A549 (cell line): ENCODE results near the gene PLEKHA8. TPM values are rescaled to one million over a fixed set of nuclear protein-coding genes. Genes with fewer than 3 reads are reported as not detected.

ENCODE experiments used
- ATAC-seq, 2 experiments: fragments of 200-7000 bp in 1 of 2; fragments of >200 bp in 1 of 2; cut with Nextera tagmentation in 1 of 2; cut with Tn5 transposase in 1 of 2; 3 replicates each; pipeline versions ENCODE4 v1.8.0 to v1.9.1; 2018 to 2020; ENCODE audit warnings: mild to moderate bottlenecking in 1 of 2, moderate library complexity in 1 of 2
- CTCF ChIA-PET: fragments of 300-600 bp; sonication (Branson Sonifier 250); formaldehyde crosslinking; extraction: SDS; loops from one replicate; lab custom pipeline; 2021; ENCODE audit warnings: antibody characterized with exemption, inconsistent platforms; lab: Yijun Ruan, JAX
- POLR2A ChIA-PET: fragments of 350-600 bp; formaldehyde crosslinking; extraction: SDS; loops from one replicate; lab custom pipeline; 2021; ENCODE audit warnings: antibody characterized with exemption, inconsistent platforms; lab: Yijun Ruan, JAX
- DNase-seq, 2 experiments: peaks; one replicate each; pipeline versions ENCODE4 v3.0.0 to v3.0.0-alpha.2; 2011 to 2016; ENCODE audit warnings: low read depth in 1 of 2, low spot score in 1 of 2
- FAIRE-seq: peaks from 2 replicates; lab custom pipeline; 2011; peaks lifted over from hg19 to GRCh38; lab: Jason Lieb, UNC
- H3K27ac ChIP-seq, 2 experiments: fragments of >200 bp; sonication (Bioruptor Twin); formaldehyde crosslinking; 3 replicates each; pipeline ENCODE4 v1.5.1; 2016 to 2017
- H3K4me1 ChIP-seq: fragments of >200 bp; sonication (Bioruptor Twin); formaldehyde crosslinking; 3 replicates; pipeline ENCODE4 v1.6.1; 2016
- H3K4me2 ChIP-seq: fragments of >200 bp; sonication (Bioruptor Twin); formaldehyde crosslinking; 3 replicates; pipeline ENCODE4 v1.6.1; 2016
- H3K4me3 ChIP-seq: fragments of >200 bp; sonication (Bioruptor Twin); formaldehyde crosslinking; 3 replicates; pipeline ENCODE4 v1.5.1; 2016
- H3K9me3 ChIP-seq: fragments of >200 bp; sonication (Bioruptor Twin); formaldehyde crosslinking; 3 replicates; pipeline ENCODE4 v1.6.1; 2016
- HOXB13 ChIP-seq: fragments of 250-450 bp; sonication (Bioruptor Pico); IDR thresholded peaks from 2 replicates; pipeline ENCODE4 v1.5.0; 2020; ENCODE audit warnings: low read depth, mild to moderate bottlenecking, moderate library complexity
- HOXB5 ChIP-seq: fragments of 250-450 bp; sonication (Bioruptor Pico); IDR thresholded peaks from 2 replicates; pipeline ENCODE4 v1.5.0; 2020; ENCODE audit warnings: mild to moderate bottlenecking, moderate library complexity
- JUNB ChIP-seq: fragments of >200 bp; sonication (Bioruptor Twin); formaldehyde crosslinking; IDR thresholded peaks from 2 replicates; pipeline ENCODE4 v1.6.1; 2016
- KDM5A ChIP-seq: fragments of 200-600 bp; sonication (generic); IDR thresholded peaks from 2 replicates; pipeline ENCODE4 v1.6.1; 2016; ENCODE audit warnings: antibody characterized with exemption, mild to moderate bottlenecking
- MYC ChIP-seq: IDR thresholded peaks from 2 replicates; pipeline ENCODE4 v1.6.1; 2012; ENCODE audit warnings: mild to moderate bottlenecking, inconsistent platforms, low read length, improper control_type of control experiment, borderline replicate concordance
- NFE2L2 ChIP-seq: fragments of 150-350 bp; conservative IDR thresholded peaks from 2 replicates; pipeline ENCODE4 v1.6.1; 2014; ENCODE audit warnings: low read length
- NR3C1 ChIP-seq: fragments of >200 bp; sonication (Bioruptor Twin); formaldehyde crosslinking; IDR thresholded peaks from 3 replicates; pipeline ENCODE4 v1.6.1; 2017
- POLR2AphosphoS2 ChIP-seq: conservative IDR thresholded peaks from 2 replicates; pipeline ENCODE4 v1.6.1; 2012; ENCODE audit warnings: low read length, improper control_type of control experiment, inconsistent platforms
- RCOR1 ChIP-seq: fragments of 150-350 bp; IDR thresholded peaks from 2 replicates; pipeline ENCODE4 v1.6.1; 2014; ENCODE audit warnings: antibody characterized with exemption, low read length, low read depth
- TFCP2L1 ChIP-seq: fragments of 250-450 bp; sonication (Bioruptor Pico); IDR thresholded peaks from 2 replicates; pipeline ENCODE4 v1.5.0; 2021; ENCODE audit warnings: mild to moderate bottlenecking
- TP53 ChIP-seq: fragments of 250-450 bp; sonication (Bioruptor Pico); IDR thresholded peaks from 2 replicates; pipeline ENCODE4 v1.5.0; 2021; ENCODE audit warnings: mild to moderate bottlenecking, moderate library complexity
- ZNF302 ChIP-seq: fragments of 250-450 bp; sonication (Bioruptor Pico); IDR thresholded peaks from 2 replicates; pipeline ENCODE4 v1.9.0; 2021; ENCODE audit warnings: inconsistent platforms, mild to moderate bottlenecking, moderate library complexity
- WGBS: methylation state at CpG from one replicate; pipeline ENCODE4 v1.1.6; 2017; ENCODE audit errors: missing lambda C conversion rate; 5-methylcytosine and 5-hydroxymethylcytosine counted together
- polyA plus RNA-seq, 4 experiments: library from polyadenylated mRNA; depleted of rRNA in 3 of 4; stranded (reverse); fragments of >200 nt; fragmentation: RNase III in 1 of 4; extraction: RNeasy Plus Mini Kit Qiagen cat#74134 plus additional on column Dnase treatment in 1 of 4; gene quantifications; 2 replicates in 3 of 4; 3 replicates in 1 of 4; pipeline ENCODE4 v1.2.3, GENCODE V29; 2011 to 2017
- TF ChIP-seq, protein P1 (sequence below): fragments of >200 bp; sonication (Bioruptor Twin); formaldehyde crosslinking; IDR thresholded peaks from 3 replicates; pipeline ENCODE4 v1.6.1; 2016
- TF ChIP-seq, protein P2 (sequence below): fragments of 200-600 bp; sonication (generic); IDR thresholded peaks from 2 replicates; pipeline ENCODE4 v1.6.1; 2016; ENCODE audit warnings: antibody characterized with exemption, mild to moderate bottlenecking, moderate library complexity
- TF ChIP-seq, protein P3 (sequence below): fragments of 250-450 bp; sonication (Bioruptor Pico); IDR thresholded peaks from 2 replicates; pipeline ENCODE4 v1.5.0; 2020; ENCODE audit warnings: low read depth, mild to moderate bottlenecking, moderate library complexity
- TF ChIP-seq, protein P4 (sequence below): fragments of 150-350 bp; IDR thresholded peaks from 2 replicates; pipeline ENCODE4 v1.6.1; 2014; ENCODE audit warnings: low read depth, mild to moderate bottlenecking, low read length
- TF ChIP-seq, protein P5 (sequence below): fragments of >200 bp; sonication (Bioruptor Twin); formaldehyde crosslinking; IDR thresholded peaks from 3 replicates; pipeline ENCODE4 v1.5.1; 2016

The PLEKHA8 gene
- polyA plus RNA-seq, 2 of the 4 experiments (the other 2 are of a cell fraction), result 5.9 to 10.9 TPM

DNA sequence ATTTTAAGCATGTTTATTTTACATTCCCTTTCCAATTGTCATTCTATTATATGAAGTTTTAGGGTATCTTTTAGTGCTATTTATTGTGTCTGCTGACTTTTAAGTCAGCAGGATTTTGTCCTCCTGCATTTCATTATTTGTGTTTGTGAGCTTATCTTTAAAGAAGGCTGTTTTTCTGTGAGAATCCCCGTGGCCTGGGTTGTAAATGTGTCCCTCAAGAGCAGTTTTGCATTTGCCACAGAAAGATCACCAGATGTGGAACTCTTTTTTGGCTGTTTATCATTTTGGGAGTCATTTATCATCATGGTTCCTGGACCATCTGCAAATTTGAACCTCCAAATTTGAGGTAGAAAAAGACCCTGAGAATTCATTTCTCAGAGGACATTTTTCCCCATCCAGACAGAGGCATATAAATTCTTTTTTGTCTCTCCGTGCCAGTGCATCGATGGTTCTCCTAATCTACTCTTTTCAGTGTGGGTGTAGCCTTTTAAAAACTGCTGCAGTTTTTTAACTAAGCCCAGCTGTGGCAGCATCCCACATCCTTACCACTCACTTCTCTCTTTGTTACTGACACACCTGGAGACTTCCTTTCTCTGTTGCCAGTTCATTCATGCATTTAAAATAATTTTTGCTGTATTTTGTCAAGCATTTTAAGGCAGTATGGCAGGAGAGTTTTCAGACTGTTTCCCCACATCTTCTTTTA, 86.5 kb downstream of the PLEKHA8 start:
- TF ChIP-seq, protein P1, sequence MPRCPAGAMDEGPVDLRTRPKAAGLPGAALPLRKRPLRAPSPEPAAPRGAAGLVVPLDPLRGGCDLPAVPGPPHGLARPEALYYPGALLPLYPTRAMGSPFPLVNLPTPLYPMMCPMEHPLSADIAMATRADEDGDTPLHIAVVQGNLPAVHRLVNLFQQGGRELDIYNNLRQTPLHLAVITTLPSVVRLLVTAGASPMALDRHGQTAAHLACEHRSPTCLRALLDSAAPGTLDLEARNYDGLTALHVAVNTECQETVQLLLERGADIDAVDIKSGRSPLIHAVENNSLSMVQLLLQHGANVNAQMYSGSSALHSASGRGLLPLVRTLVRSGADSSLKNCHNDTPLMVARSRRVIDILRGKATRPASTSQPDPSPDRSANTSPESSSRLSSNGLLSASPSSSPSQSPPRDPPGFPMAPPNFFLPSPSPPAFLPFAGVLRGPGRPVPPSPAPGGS, result no peak
- no peak for TF ChIP-seq HOXB5 (CRISPR knock-in tag)
- TF ChIP-seq POLR2AphosphoS2, result no peak
- TF ChIP-seq TP53 (CRISPR knock-in tag), result no peak
- no peak for TF ChIP-seq TFCP2L1
- TF ChIP-seq NR3C1, result no peak
- TF ChIP-seq KDM5A, result no peak
- TF ChIP-seq, protein P2, sequence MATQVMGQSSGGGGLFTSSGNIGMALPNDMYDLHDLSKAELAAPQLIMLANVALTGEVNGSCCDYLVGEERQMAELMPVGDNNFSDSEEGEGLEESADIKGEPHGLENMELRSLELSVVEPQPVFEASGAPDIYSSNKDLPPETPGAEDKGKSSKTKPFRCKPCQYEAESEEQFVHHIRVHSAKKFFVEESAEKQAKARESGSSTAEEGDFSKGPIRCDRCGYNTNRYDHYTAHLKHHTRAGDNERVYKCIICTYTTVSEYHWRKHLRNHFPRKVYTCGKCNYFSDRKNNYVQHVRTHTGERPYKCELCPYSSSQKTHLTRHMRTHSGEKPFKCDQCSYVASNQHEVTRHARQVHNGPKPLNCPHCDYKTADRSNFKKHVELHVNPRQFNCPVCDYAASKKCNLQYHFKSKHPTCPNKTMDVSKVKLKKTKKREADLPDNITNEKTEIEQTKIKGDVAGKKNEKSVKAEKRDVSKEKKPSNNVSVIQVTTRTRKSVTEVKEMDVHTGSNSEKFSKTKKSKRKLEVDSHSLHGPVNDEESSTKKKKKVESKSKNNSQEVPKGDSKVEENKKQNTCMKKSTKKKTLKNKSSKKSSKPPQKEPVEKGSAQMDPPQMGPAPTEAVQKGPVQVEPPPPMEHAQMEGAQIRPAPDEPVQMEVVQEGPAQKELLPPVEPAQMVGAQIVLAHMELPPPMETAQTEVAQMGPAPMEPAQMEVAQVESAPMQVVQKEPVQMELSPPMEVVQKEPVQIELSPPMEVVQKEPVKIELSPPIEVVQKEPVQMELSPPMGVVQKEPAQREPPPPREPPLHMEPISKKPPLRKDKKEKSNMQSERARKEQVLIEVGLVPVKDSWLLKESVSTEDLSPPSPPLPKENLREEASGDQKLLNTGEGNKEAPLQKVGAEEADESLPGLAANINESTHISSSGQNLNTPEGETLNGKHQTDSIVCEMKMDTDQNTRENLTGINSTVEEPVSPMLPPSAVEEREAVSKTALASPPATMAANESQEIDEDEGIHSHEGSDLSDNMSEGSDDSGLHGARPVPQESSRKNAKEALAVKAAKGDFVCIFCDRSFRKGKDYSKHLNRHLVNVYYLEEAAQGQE, result no peak
- TF ChIP-seq, protein P3, sequence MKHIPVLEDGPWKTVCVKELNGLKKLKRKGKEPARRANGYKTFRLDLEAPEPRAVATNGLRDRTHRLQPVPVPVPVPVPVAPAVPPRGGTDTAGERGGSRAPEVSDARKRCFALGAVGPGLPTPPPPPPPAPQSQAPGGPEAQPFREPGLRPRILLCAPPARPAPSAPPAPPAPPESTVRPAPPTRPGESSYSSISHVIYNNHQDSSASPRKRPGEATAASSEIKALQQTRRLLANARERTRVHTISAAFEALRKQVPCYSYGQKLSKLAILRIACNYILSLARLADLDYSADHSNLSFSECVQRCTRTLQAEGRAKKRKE (CRISPR knock-in tag), result no peak
- no peak for TF ChIP-seq JUNB
- no peak for TF ChIP-seq HOXB13 (CRISPR knock-in tag)
- TF ChIP-seq, protein P4, sequence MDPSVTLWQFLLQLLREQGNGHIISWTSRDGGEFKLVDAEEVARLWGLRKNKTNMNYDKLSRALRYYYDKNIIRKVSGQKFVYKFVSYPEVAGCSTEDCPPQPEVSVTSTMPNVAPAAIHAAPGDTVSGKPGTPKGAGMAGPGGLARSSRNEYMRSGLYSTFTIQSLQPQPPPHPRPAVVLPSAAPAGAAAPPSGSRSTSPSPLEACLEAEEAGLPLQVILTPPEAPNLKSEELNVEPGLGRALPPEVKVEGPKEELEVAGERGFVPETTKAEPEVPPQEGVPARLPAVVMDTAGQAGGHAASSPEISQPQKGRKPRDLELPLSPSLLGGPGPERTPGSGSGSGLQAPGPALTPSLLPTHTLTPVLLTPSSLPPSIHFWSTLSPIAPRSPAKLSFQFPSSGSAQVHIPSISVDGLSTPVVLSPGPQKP, result no peak
- TF ChIP-seq RCOR1, result no peak
- TF ChIP-seq MYC, result no peak
- TF ChIP-seq, protein P5, sequence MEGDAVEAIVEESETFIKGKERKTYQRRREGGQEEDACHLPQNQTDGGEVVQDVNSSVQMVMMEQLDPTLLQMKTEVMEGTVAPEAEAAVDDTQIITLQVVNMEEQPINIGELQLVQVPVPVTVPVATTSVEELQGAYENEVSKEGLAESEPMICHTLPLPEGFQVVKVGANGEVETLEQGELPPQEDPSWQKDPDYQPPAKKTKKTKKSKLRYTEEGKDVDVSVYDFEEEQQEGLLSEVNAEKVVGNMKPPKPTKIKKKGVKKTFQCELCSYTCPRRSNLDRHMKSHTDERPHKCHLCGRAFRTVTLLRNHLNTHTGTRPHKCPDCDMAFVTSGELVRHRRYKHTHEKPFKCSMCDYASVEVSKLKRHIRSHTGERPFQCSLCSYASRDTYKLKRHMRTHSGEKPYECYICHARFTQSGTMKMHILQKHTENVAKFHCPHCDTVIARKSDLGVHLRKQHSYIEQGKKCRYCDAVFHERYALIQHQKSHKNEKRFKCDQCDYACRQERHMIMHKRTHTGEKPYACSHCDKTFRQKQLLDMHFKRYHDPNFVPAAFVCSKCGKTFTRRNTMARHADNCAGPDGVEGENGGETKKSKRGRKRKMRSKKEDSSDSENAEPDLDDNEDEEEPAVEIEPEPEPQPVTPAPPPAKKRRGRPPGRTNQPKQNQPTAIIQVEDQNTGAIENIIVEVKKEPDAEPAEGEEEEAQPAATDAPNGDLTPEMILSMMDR, result no peak
- TF ChIP-seq ZNF302 (CRISPR knock-in tag), result no peak
- no peak for TF ChIP-seq NFE2L2
- H3K4me2 ChIP-seq, result no peak overlapping the region
- ChIA-PET CTCF (interaction anchor here (1.4 to 1.6 kb wide), 3 partner anchors 15 to 53 kb away, joined by 3 read pairs; no protein-coding TSS in a partner anchor), POLR2A (no interaction called here)
- no peak overlapping the region for H3K4me3 ChIP-seq
- H3K4me1 ChIP-seq, result no peaks in the 10 kb centered on the region
- no peak for DNase-seq
- peaks cover 20% of the 10 kb centered on the region; the same call in 2 of the 3 replicates for H3K9me3 ChIP-seq
- no peak for ATAC-seq
- no peak for FAIRE-seq
- no peak overlapping the region for H3K27ac ChIP-seq
- WGBS, result 56% methylated on average over 3 of the region's 3 CpGs
